Measurements from ENCODE around the gene ABHD13.
A peak's percentile ranks its signal among the peaks of the same experiment; 100 is the strongest.

Gene ABHD13

DNA sequence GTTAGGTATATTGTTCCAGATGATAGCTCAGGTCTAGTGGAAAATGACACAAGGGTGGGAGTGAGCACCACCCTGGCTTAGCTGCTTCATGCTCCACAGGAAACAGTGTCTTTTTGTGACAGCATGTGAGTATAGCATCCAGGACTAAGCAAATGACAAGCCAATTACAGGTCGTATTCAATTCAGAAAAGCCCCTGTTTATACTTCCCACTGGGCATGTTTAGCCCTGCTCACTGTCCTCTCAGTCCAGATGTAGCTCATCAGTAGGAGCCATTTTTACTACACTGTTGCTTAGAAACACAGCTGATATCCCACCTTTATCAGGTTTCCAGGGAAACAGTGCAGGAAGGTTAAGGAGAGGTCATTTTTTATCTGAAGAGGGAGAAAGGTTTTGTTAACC lies 8.0 kb downstream of the ABHD13 start:
- no peak overlapping the region for H3K4me3 ChIP-seq (ENCODE audit: low read depth, low read length, poor library complexity, severe bottlenecking)
- H3K4me1 ChIP-seq (ENCODE audit: insufficient read depth, low read length, severe bottlenecking), result no peaks in the 10 kb centered on the region
- TF ChIP-seq, protein P1, sequence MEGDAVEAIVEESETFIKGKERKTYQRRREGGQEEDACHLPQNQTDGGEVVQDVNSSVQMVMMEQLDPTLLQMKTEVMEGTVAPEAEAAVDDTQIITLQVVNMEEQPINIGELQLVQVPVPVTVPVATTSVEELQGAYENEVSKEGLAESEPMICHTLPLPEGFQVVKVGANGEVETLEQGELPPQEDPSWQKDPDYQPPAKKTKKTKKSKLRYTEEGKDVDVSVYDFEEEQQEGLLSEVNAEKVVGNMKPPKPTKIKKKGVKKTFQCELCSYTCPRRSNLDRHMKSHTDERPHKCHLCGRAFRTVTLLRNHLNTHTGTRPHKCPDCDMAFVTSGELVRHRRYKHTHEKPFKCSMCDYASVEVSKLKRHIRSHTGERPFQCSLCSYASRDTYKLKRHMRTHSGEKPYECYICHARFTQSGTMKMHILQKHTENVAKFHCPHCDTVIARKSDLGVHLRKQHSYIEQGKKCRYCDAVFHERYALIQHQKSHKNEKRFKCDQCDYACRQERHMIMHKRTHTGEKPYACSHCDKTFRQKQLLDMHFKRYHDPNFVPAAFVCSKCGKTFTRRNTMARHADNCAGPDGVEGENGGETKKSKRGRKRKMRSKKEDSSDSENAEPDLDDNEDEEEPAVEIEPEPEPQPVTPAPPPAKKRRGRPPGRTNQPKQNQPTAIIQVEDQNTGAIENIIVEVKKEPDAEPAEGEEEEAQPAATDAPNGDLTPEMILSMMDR (IDR thresholded peaks at IDR 0.05; ENCODE audit: low read length), result no peak
- no peak for TF ChIP-seq EZH2 (IDR thresholded peaks at IDR 0.05; ENCODE audit: borderline replicate concordance, low read length)
- H3K36me3 ChIP-seq (ENCODE audit: insufficient read depth, low read length), result peaks cover 6% of the 10 kb centered on the region; the same call in 1 of the 2 replicates
- no peaks in the 10 kb centered on the region; the same call in 1 of the 2 replicates for H3K79me2 ChIP-seq (ENCODE audit: insufficient read depth, low read length)
- no peaks in the 10 kb centered on the region for H3K27me3 ChIP-seq (ENCODE audit: insufficient read depth, low read length)
- H4K20me1 ChIP-seq (ENCODE audit: insufficient read depth, low read length), result peaks cover 2% of the 10 kb centered on the region; the same call in 1 of the 2 replicates
- H2AFZ ChIP-seq (ENCODE audit: low read length), result no peak overlapping the region
- H3K4me2 ChIP-seq (ENCODE audit: low read length), result no peak overlapping the region
- no peaks in the 10 kb centered on the region for H3K9me3 ChIP-seq (ENCODE audit: low read length)
- no peaks in the 10 kb centered on the region for H3K9me2 ChIP-seq (ENCODE audit: low read depth, low read length)
- H3K9ac ChIP-seq (ENCODE audit: low read length), result no peak overlapping the region
- no peak overlapping the region for H3K27ac ChIP-seq (ENCODE audit: low read depth, low read length, poor library complexity, severe bottlenecking)
- no peaks in the 10 kb centered on the region for H3F3A ChIP-seq (ENCODE audit: insufficient read depth, low read length)

DNA sequence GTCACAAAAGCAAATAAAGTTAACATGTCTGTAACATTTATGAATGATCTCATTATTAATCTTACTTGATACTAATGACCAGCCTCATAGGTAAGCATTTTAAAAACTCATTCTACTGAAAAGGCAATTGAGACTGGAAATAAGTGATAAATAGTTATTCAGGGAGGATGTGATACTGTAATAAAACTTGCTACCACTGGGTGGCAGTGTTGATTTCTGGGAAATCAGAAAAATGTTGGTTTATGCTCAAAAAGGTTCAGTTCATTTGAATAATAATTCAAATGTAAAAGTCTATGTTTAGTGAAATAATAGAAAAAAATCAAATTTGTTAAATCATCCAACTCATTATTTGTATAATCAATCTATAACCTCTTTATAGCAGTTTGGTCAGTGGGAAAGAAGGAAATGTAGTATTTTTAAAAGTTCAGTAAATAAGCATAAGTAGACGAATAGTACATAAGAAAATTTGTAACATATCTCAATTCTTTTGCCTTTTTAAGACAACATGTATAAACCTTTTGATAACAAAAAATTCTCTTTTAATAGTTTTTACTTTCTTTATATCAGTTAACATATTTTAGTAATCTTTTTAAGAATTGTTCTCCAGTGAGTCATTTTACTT lies 9.6 kb downstream of the ABHD13 start:
- no peak overlapping the region for H3K4me2 ChIP-seq (ENCODE audit: low read length)
- H4K20me1 ChIP-seq (ENCODE audit: insufficient read depth, low read length), result peaks cover 2% of the 10 kb centered on the region; the same call in 1 of the 2 replicates
- no peaks in the 10 kb centered on the region; the same call in 1 of the 2 replicates for H3K79me2 ChIP-seq (ENCODE audit: insufficient read depth, low read length)
- no peak overlapping the region for H3K9ac ChIP-seq (ENCODE audit: low read length)
- no peaks in the 10 kb centered on the region for H3K27me3 ChIP-seq (ENCODE audit: insufficient read depth, low read length)
- H3F3A ChIP-seq (ENCODE audit: insufficient read depth, low read length), result no peaks in the 10 kb centered on the region
- H3K36me3 ChIP-seq (ENCODE audit: insufficient read depth, low read length), result peaks cover 6% of the 10 kb centered on the region; the same call in 1 of the 2 replicates
- H3K27ac ChIP-seq (ENCODE audit: low read depth, low read length, poor library complexity, severe bottlenecking), result no peak overlapping the region
- H3K9me3 ChIP-seq (ENCODE audit: low read length), result no peaks in the 10 kb centered on the region
- no peaks in the 10 kb centered on the region for H3K9me2 ChIP-seq (ENCODE audit: low read depth, low read length)
- no peak overlapping the region for H2AFZ ChIP-seq (ENCODE audit: low read length)
- TF ChIP-seq, protein P1 (IDR thresholded peaks at IDR 0.05; ENCODE audit: low read length), result peak; percentile 93
- no peak for TF ChIP-seq EZH2 (IDR thresholded peaks at IDR 0.05; ENCODE audit: borderline replicate concordance, low read length)
- H3K4me1 ChIP-seq (ENCODE audit: insufficient read depth, low read length, severe bottlenecking), result no peaks in the 10 kb centered on the region
- no peak overlapping the region for H3K4me3 ChIP-seq (ENCODE audit: low read depth, low read length, poor library complexity, severe bottlenecking)

DNA sequence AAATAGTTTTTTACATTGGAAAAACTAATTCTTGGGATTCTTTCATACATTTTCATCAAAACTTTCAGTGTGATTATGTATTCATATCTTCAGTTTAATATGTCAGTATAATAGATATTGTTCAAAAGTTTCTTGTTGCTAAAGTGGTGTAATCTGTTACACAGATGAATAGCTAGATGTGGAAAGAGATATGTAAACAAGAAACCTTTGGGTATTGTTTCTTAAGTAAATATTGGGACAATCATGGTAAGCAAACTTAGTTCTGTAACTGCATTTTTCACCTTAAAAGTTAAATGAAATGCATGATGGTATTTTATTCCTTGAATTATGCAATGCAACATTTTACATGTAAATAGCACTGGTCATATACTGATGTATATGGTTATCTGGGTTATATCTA lies 12.2 kb downstream of the ABHD13 start:
- Histone ChIP-seq H3K79me2 (ENCODE audit: insufficient read depth, low read length) (peaks cover 4% of the 10 kb centered on the region; the same call in 1 of the 2 replicates), H3K36me3 (ENCODE audit: insufficient read depth, low read length) (peaks cover 6% of the 10 kb centered on the region; the same call in 1 of the 2 replicates), H3K4me3 (ENCODE audit: low read depth, low read length, poor library complexity, severe bottlenecking) (no peak overlapping the region), H3F3A (ENCODE audit: insufficient read depth, low read length) (no peaks in the 10 kb centered on the region), H3K9ac (ENCODE audit: low read length) (no peak overlapping the region), H3K4me2 (ENCODE audit: low read length) (no peak overlapping the region), H3K9me2 (ENCODE audit: low read depth, low read length) (no peaks in the 10 kb centered on the region), H3K9me3 (ENCODE audit: low read length) (no peaks in the 10 kb centered on the region), H3K27me3 (ENCODE audit: insufficient read depth, low read length) (no peaks in the 10 kb centered on the region), H4K20me1 (ENCODE audit: insufficient read depth, low read length) (no peaks in the 10 kb centered on the region; the same call in 1 of the 2 replicates), H3K27ac (ENCODE audit: low read depth, low read length, poor library complexity, severe bottlenecking) (no peak overlapping the region), H3K4me1 (ENCODE audit: insufficient read depth, low read length, severe bottlenecking) (no peaks in the 10 kb centered on the region), H2AFZ (ENCODE audit: low read length) (no peak overlapping the region)
- TF ChIP-seq, protein P1 (IDR thresholded peaks at IDR 0.05; ENCODE audit: low read length), result no peak
- no peak for TF ChIP-seq EZH2 (IDR thresholded peaks at IDR 0.05; ENCODE audit: borderline replicate concordance, low read length)
